ENCODE data around the gene LHFPL4. TPM values are rescaled to one million over a fixed set of nuclear protein-coding genes. Genes with fewer than 3 reads are reported as not detected.

The LHFPL4 gene
- polyA plus RNA-seq, 3 donors, result not detected

DNA sequence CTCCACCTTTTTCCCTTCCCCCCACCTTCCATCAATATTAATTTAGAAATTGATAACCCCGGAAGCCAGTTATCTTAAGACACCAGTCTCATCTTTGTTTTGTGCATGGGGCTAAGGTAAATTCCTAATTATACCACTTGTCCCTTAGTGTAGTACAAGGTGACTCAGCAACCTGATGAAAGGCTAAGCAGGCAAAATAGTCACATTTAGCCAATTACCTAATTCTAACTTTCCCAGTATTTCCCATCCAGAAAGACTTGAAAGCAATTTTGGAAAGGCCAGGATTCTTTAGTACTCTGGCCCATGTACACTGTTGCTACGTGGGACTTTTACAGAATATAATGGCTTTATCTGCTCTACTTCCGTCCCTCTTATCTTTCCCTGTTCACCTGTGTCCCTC lies 83.6 kb downstream of the LHFPL4 start:
- peaks cover 0 to 3% (median 0%) of the 10 kb centered on the region in 3 donors for H3K27me3 Mint-ChIP-seq (ENCODE audit: low read depth in 3 of 3)
- Histone ChIP-seq H3K79me2 (ENCODE audit: insufficient read depth, low read length) (no peaks in the 10 kb centered on the region), H3K9me3 (replicated peaks in 1 of 2; ENCODE audit: control insufficient read depth in 1 of 2, insufficient read depth in 1 of 2, low read length in 2 of 2) (no peaks in the 10 kb centered on the region), H2AFZ (ENCODE audit: insufficient read depth, low read depth, low read length, poor library complexity, severe bottlenecking) (no peak overlapping the region), H3K36me3 (replicated peaks in 1 of 2; ENCODE audit: control insufficient read depth in 1 of 2, insufficient read depth in 2 of 2, low read length in 2 of 2) (peaks cover 98 to 100% of the 10 kb centered on the region in 2 donors), H3K27ac (ENCODE audit: low read depth in 1 of 2, low read length in 2 of 2) (no peak overlapping the region), H3K9ac (ENCODE audit: insufficient read depth, low read length, poor library complexity, severe bottlenecking) (no peak overlapping the region), H3K4me1 (ENCODE audit: control insufficient read depth in 1 of 2, insufficient read depth in 2 of 2, low read length in 2 of 2) (no peaks in the 10 kb centered on the region), H3K4me2 (replicated peaks; ENCODE audit: extremely low read depth, low read length, poor library complexity, severe bottlenecking) (no peak overlapping the region), H3K27me3 (ENCODE audit: control insufficient read depth in 2 of 2, insufficient read depth in 2 of 2, low read length in 2 of 2) (no peaks in the 10 kb centered on the region), H4K20me1 (ENCODE audit: insufficient read depth, low read length) (peaks cover 22% of the 10 kb centered on the region), H3K4me3 (replicated peaks in 1 of 3; ENCODE audit: low read depth in 2 of 3, low read length in 3 of 3) (no peak overlapping the region)
- TF ChIP-seq CTCF (IDR thresholded peaks at IDR 0.05), result no peak
- H3K36me3 Mint-ChIP-seq, result peaks cover 81 to 92% of the 10 kb centered on the region in 2 donors
- 95% methylated on average over 2 of the region's 3 CpGs for WGBS (ENCODE audit: insufficient coverage)
- no peaks in the 10 kb centered on the region for H3K4me1 Mint-ChIP-seq
- no peak overlapping the region for H3K4me3 Mint-ChIP-seq
- intact Hi-C loops (cut with micrococcal nuclease), result no loop called here
- no peak for DNase-seq
- H3K27ac Mint-ChIP-seq, result peak overlapping the region in 1 of 7 donors; percentile 49
- no peaks in the 10 kb centered on the region for H3K9me3 Mint-ChIP-seq

- Mint-ChIP-seq H3K4me3 (no peak overlapping the region), H3K36me3 (peaks cover 79 to 92% of the 10 kb centered on the region in 2 donors), H3K9me3 (no peaks in the 10 kb centered on the region), H3K27ac (peak overlapping the region in 3 of 7 donors; percentile 0 to 42 (median 34)), H3K27me3 (ENCODE audit: low read depth in 3 of 3) (peaks cover 0 to 3% (median 0%) of the 10 kb centered on the region in 3 donors), H3K4me1 (no peaks in the 10 kb centered on the region)
- Histone ChIP-seq H3K36me3 (replicated peaks in 1 of 2; ENCODE audit: control insufficient read depth in 1 of 2, insufficient read depth in 2 of 2, low read length in 2 of 2) (peaks cover 98 to 100% of the 10 kb centered on the region in 2 donors), H3K27ac (ENCODE audit: low read depth in 1 of 2, low read length in 2 of 2) (peak overlapping the region in 1 of 2 donors; percentile 11), H2AFZ (ENCODE audit: insufficient read depth, low read depth, low read length, poor library complexity, severe bottlenecking) (no peak overlapping the region), H4K20me1 (ENCODE audit: insufficient read depth, low read length) (peaks cover 25% of the 10 kb centered on the region), H3K27me3 (ENCODE audit: control insufficient read depth in 2 of 2, insufficient read depth in 2 of 2, low read length in 2 of 2) (no peaks in the 10 kb centered on the region), H3K4me3 (replicated peaks in 1 of 3; ENCODE audit: low read depth in 2 of 3, low read length in 3 of 3) (no peak overlapping the region), H3K4me2 (replicated peaks; ENCODE audit: extremely low read depth, low read length, poor library complexity, severe bottlenecking) (no peak overlapping the region), H3K4me1 (ENCODE audit: control insufficient read depth in 1 of 2, insufficient read depth in 2 of 2, low read length in 2 of 2) (no peaks in the 10 kb centered on the region), H3K9ac (ENCODE audit: insufficient read depth, low read length, poor library complexity, severe bottlenecking) (no peak overlapping the region), H3K9me3 (replicated peaks in 1 of 2; ENCODE audit: control insufficient read depth in 1 of 2, insufficient read depth in 1 of 2, low read length in 2 of 2) (no peaks in the 10 kb centered on the region), H3K79me2 (ENCODE audit: insufficient read depth, low read length) (no peaks in the 10 kb centered on the region)
- DNase-seq, result no peak
- no peak for TF ChIP-seq CTCF (IDR thresholded peaks at IDR 0.05)
- intact Hi-C loops (cut with micrococcal nuclease), result no loop called here
- WGBS (ENCODE audit: insufficient coverage), result 100% methylated on average over 3 of the region's 7 CpGs
Measured at GRCh38 chr3:9468460-9468859, 85.2 kb downstream of the LHFPL4 start.
